WTC11 (cell line): ENCODE measurements around the gene TNIP2. TPM values are rescaled to one million over a fixed set of nuclear protein-coding genes. Genes with fewer than 3 reads are reported as not detected.
A peak's percentile ranks its signal among the peaks of the same experiment; 100 is the strongest.

Experiments
- ATAC-seq: fragments of 200-7000 bp; cut with Tn5 transposase; 2 replicates; pipeline ENCODE4 v1.10.0; 2021; ENCODE audit warnings: mild to moderate bottlenecking, moderate library complexity
- CTCF ChIA-PET: fragments of 300-600 bp; sonication (Branson Sonifier 250); formaldehyde crosslinking; loops from one replicate; lab custom pipeline; 2021; ENCODE audit warnings: antibody characterized with exemption; lab: Charles Lee
- POLR2A ChIA-PET: fragments of 350-600 bp; sonication (Branson Sonifier 250); formaldehyde crosslinking; loops from one replicate; lab custom pipeline; 2021; ENCODE audit warnings: antibody characterized with exemption; lab: Charles Lee
- DNase-seq: peaks from one replicate; pipeline ENCODE4 v3.0.0; 2021; ENCODE audit warnings: low spot score
- H3K27ac Mint-ChIP-seq: 2 replicates; pipeline ENCODE4 v1.8.0; 2021; ENCODE audit warnings: mixed read lengths
- H3K27me3 Mint-ChIP-seq: 2 replicates; pipeline ENCODE4 v1.8.0; 2021; ENCODE audit warnings: low read depth, mild to moderate bottlenecking, moderate library complexity, mixed read lengths
- H3K36me3 Mint-ChIP-seq: 2 replicates; pipeline ENCODE4 v1.8.0; 2021; ENCODE audit warnings: mixed read lengths
- H3K4me1 Mint-ChIP-seq: 2 replicates; pipeline ENCODE4 v1.8.0; 2022; ENCODE audit warnings: mixed read lengths
- H3K4me3 Mint-ChIP-seq: 2 replicates; pipeline ENCODE4 v1.8.0; 2021; ENCODE audit warnings: mild to moderate bottlenecking, moderate library complexity, mixed read lengths
- H3K9me3 Mint-ChIP-seq: 2 replicates; pipeline ENCODE4 v1.8.0; 2021; ENCODE audit warnings: mixed read lengths
- CBFB ChIP-seq: sonication (generic); formaldehyde crosslinking; IDR thresholded peaks from 2 replicates; pipeline ENCODE4 v1.8.1; 2022; ENCODE audit warnings: mild to moderate bottlenecking, low read depth, missing genetic modification reagents
- ETV6 ChIP-seq: sonication (generic); formaldehyde crosslinking; IDR thresholded peaks from 2 replicates; pipeline ENCODE4 v1.8.1; 2022; ENCODE audit warnings: mild to moderate bottlenecking, missing genetic modification reagents
- FOXJ3 ChIP-seq: sonication (generic); formaldehyde crosslinking; IDR thresholded peaks from 2 replicates; pipeline ENCODE4 v1.9.0; 2021; ENCODE audit warnings: missing genetic modification reagents, mild to moderate bottlenecking, borderline replicate concordance
- FOXP1 ChIP-seq: sonication (generic); formaldehyde crosslinking; IDR thresholded peaks from 2 replicates; pipeline ENCODE4 v1.8.0; 2022; ENCODE audit warnings: missing genetic modification reagents, mild to moderate bottlenecking, moderate library complexity, borderline replicate concordance
- NFATC4 ChIP-seq: fragments of 250-450 bp; sonication (Bioruptor Pico); IDR thresholded peaks from 2 replicates; pipeline ENCODE4 v1.9.0; 2021; ENCODE audit warnings: mild to moderate bottlenecking
- NR3C1 ChIP-seq: sonication (generic); formaldehyde crosslinking; conservative IDR thresholded peaks from 2 replicates; pipeline ENCODE4 v1.8.1; 2023; ENCODE audit warnings: low read depth, mild to moderate bottlenecking, missing genetic modification reagents
- SOX15 ChIP-seq: fragments of 250-450 bp; sonication (Bioruptor Pico); IDR thresholded peaks from 2 replicates; pipeline ENCODE4 v1.9.0; 2021; ENCODE audit warnings: mild to moderate bottlenecking
- TEAD4 ChIP-seq: sonication (generic); formaldehyde crosslinking; IDR thresholded peaks from 2 replicates; pipeline ENCODE4 v1.8.0; 2022; ENCODE audit warnings: mild to moderate bottlenecking, missing genetic modification reagents
- ZNF219 ChIP-seq: sonication (generic); formaldehyde crosslinking; IDR thresholded peaks from 2 replicates; pipeline ENCODE4 v1.8.0; 2023; ENCODE audit warnings: missing genetic modification reagents, mild to moderate bottlenecking, borderline replicate concordance
- total RNA-seq: library from RNA; stranded (reverse); gene quantifications from 3 replicates; pipeline ENCODE4 v1.2.3, GENCODE V29; 2021
- TF ChIP-seq, protein P1 (sequence below): sonication (generic); formaldehyde crosslinking; IDR thresholded peaks from 2 replicates; pipeline ENCODE4 v1.8.0; 2023; ENCODE audit warnings: missing genetic modification reagents, mild to moderate bottlenecking, borderline replicate concordance
- TF ChIP-seq, protein P2 (sequence below): sonication (generic); formaldehyde crosslinking; IDR thresholded peaks from 2 replicates; pipeline ENCODE4 v1.8.1; 2022; ENCODE audit warnings: mild to moderate bottlenecking, moderate library complexity, missing genetic modification reagents
- TF ChIP-seq, protein P3 (sequence below): sonication (generic); formaldehyde crosslinking; IDR thresholded peaks from 2 replicates; pipeline ENCODE4 v1.8.1; 2023; ENCODE audit warnings: mild to moderate bottlenecking, missing genetic modification reagents, moderate library complexity
- TF ChIP-seq, protein P4 (sequence below): sonication (generic); formaldehyde crosslinking; IDR thresholded peaks from 2 replicates; pipeline ENCODE4 v1.8.0; 2022; ENCODE audit warnings: mild to moderate bottlenecking, missing genetic modification reagents
- TF ChIP-seq, protein P5 (sequence below): sonication (generic); formaldehyde crosslinking; IDR thresholded peaks from 2 replicates; pipeline ENCODE4 v1.8.1; 2023; ENCODE audit warnings: mild to moderate bottlenecking, moderate library complexity, missing genetic modification reagents
- TF ChIP-seq, protein P6 (sequence below): sonication (generic); formaldehyde crosslinking; conservative IDR thresholded peaks from 2 replicates; pipeline ENCODE4 v1.8.1; 2022; ENCODE audit warnings: mild to moderate bottlenecking, missing genetic modification reagents

TNIP2 gene
- total RNA-seq, 1 experiment from 2014 or later: 44.4 TPM

DNA sequence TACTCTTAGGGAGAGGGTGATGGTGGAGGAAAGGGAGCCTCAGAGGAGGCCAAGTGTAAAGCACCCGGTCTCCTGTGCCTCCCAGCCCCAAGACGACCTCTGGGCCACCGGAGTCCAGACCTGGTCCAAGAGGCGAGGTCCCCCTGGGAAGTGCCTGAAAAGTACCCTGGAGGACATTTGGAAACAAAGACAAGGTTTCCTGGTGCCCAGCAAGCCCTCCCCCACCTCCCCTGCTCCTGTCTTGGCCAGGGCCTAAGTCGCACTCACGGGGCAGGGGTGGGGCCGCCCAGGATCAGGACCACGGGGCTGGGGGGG lies 36.2 kb upstream of the TNIP2 start:
- ChIA-PET CTCF (interaction anchor here (0.5 to 1.1 kb wide), 4 partner anchors 26 to 64 kb away, joined by 3 to 6 read pairs (median 4); no protein-coding TSS in a partner anchor), POLR2A (interaction anchor here (0.6 to 1.3 kb wide), 3 partner anchors 36 to 167 kb away, joined by 3 to 6 read pairs (median 3); no protein-coding TSS in a partner anchor)
- H3K27ac Mint-ChIP-seq: no peak overlapping the region
- H3K9me3 Mint-ChIP-seq: no peaks in the 10 kb centered on the region
- no peaks in the 10 kb centered on the region for H3K36me3 Mint-ChIP-seq
- peaks cover 17% of the 10 kb centered on the region for H3K4me1 Mint-ChIP-seq
- peaks cover 21% of the 10 kb centered on the region for H3K27me3 Mint-ChIP-seq
- H3K4me3 Mint-ChIP-seq: peak overlapping the region; percentile 25
- TF ChIP-seq ZNF219 (CRISPR knock-in tag) (no peak), NR3C1 (CRISPR knock-in tag) (0 out of 2 replicates have a peak, but pooled peaks have one; percentile 15), FOXP1 (no peak), ETV6 (CRISPR knock-in tag) (no peak), TEAD4 (no peak), NFATC4 (CRISPR knock-in tag) (no peak)
- TF ChIP-seq, protein P1, sequence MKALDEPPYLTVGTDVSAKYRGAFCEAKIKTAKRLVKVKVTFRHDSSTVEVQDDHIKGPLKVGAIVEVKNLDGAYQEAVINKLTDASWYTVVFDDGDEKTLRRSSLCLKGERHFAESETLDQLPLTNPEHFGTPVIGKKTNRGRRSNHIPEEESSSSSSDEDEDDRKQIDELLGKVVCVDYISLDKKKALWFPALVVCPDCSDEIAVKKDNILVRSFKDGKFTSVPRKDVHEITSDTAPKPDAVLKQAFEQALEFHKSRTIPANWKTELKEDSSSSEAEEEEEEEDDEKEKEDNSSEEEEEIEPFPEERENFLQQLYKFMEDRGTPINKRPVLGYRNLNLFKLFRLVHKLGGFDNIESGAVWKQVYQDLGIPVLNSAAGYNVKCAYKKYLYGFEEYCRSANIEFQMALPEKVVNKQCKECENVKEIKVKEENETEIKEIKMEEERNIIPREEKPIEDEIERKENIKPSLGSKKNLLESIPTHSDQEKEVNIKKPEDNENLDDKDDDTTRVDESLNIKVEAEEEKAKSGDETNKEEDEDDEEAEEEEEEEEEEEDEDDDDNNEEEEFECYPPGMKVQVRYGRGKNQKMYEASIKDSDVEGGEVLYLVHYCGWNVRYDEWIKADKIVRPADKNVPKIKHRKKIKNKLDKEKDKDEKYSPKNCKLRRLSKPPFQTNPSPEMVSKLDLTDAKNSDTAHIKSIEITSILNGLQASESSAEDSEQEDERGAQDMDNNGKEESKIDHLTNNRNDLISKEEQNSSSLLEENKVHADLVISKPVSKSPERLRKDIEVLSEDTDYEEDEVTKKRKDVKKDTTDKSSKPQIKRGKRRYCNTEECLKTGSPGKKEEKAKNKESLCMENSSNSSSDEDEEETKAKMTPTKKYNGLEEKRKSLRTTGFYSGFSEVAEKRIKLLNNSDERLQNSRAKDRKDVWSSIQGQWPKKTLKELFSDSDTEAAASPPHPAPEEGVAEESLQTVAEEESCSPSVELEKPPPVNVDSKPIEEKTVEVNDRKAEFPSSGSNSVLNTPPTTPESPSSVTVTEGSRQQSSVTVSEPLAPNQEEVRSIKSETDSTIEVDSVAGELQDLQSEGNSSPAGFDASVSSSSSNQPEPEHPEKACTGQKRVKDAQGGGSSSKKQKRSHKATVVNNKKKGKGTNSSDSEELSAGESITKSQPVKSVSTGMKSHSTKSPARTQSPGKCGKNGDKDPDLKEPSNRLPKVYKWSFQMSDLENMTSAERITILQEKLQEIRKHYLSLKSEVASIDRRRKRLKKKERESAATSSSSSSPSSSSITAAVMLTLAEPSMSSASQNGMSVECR (CRISPR knock-in tag): no peak
- TF ChIP-seq, protein P2, sequence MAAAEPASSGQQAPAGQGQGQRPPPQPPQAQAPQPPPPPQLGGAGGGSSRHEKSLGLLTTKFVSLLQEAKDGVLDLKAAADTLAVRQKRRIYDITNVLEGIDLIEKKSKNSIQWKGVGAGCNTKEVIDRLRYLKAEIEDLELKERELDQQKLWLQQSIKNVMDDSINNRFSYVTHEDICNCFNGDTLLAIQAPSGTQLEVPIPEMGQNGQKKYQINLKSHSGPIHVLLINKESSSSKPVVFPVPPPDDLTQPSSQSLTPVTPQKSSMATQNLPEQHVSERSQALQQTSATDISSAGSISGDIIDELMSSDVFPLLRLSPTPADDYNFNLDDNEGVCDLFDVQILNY: no peak
- TF ChIP-seq, protein P3, sequence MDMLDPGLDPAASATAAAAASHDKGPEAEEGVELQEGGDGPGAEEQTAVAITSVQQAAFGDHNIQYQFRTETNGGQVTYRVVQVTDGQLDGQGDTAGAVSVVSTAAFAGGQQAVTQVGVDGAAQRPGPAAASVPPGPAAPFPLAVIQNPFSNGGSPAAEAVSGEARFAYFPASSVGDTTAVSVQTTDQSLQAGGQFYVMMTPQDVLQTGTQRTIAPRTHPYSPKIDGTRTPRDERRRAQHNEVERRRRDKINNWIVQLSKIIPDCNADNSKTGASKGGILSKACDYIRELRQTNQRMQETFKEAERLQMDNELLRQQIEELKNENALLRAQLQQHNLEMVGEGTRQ (CRISPR knock-in tag): no peak
- TF ChIP-seq, protein P4, sequence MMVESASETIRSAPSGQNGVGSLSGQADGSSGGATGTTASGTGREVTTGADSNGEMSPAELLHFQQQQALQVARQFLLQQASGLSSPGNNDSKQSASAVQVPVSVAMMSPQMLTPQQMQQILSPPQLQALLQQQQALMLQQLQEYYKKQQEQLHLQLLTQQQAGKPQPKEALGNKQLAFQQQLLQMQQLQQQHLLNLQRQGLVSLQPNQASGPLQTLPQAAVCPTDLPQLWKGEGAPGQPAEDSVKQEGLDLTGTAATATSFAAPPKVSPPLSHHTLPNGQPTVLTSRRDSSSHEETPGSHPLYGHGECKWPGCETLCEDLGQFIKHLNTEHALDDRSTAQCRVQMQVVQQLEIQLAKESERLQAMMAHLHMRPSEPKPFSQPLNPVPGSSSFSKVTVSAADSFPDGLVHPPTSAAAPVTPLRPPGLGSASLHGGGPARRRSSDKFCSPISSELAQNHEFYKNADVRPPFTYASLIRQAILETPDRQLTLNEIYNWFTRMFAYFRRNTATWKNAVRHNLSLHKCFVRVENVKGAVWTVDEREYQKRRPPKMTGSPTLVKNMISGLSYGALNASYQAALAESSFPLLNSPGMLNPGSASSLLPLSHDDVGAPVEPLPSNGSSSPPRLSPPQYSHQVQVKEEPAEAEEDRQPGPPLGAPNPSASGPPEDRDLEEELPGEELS (CRISPR knock-in tag): no peak
- TF ChIP-seq, protein P5, sequence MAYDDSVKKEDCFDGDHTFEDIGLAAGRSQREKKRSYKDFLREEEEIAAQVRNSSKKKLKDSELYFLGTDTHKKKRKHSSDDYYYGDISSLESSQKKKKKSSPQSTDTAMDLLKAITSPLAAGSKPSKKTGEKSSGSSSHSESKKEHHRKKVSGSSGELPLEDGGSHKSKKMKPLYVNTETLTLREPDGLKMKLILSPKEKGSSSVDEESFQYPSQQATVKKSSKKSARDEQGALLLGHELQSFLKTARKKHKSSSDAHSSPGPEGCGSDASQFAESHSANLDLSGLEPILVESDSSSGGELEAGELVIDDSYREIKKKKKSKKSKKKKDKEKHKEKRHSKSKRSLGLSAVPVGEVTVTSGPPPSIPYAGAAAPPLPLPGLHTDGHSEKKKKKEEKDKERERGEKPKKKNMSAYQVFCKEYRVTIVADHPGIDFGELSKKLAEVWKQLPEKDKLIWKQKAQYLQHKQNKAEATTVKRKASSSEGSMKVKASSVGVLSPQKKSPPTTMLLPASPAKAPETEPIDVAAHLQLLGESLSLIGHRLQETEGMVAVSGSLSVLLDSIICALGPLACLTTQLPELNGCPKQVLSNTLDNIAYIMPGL: 0 out of 2 replicates have a peak, but pooled peaks have one; percentile 36
- TF ChIP-seq, protein P6, sequence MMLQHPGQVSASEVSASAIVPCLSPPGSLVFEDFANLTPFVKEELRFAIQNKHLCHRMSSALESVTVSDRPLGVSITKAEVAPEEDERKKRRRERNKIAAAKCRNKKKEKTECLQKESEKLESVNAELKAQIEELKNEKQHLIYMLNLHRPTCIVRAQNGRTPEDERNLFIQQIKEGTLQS: no peak
- DNase-seq (no peak), ATAC-seq (peak; percentile 2)

DNA sequence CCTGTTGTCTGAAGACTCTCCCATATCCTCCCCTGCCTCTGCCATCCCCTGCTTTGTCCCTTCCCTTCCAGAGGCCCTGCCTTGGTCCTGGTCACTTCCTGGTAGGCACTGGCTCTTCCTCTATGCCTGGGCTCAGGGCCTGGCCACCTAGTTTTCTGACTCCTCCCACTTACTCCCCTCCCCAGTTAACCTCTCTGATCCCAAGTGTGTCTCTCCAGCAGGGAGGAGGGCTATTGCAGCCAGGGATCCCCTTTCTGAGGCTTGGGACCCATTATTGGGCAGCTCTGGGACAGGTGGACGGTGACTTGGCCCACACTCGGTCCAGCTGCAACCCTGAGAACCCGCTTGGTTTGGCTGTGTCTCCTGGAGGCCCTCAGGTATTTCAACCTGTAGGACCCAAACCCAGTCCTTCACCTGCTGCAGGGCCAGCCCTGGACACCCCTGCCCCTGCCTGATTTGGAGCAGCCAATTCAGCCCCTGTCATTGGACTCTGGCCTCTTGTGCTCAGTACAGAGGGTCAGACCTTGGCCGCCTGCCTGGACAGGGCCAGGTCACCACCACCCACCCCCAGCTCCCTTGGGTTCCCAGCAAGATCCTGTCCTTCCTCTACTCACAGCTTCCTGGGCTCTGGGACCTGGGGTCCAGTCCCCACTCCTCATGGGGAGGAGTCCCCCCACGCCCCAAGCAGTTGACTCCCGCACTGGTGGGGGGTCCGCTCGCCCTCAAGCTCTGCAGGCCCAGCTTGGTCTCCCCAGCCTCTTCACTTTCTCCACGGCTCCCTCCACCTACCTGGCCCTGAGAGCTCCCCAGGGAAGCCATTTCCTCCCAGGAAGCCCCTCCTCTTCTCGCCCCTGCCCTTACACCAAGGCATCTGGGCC lies 35.6 kb upstream of the TNIP2 start:
- no peak for TF ChIP-seq SOX15 (CRISPR knock-in tag)
- TF ChIP-seq FOXJ3 (CRISPR knock-in tag): no peak
- no peak for TF ChIP-seq CBFB (CRISPR knock-in tag)
- H3K4me3 Mint-ChIP-seq: no peak overlapping the region
- peaks cover 21% of the 10 kb centered on the region for H3K27me3 Mint-ChIP-seq
- no peak for DNase-seq
- no peaks in the 10 kb centered on the region for H3K9me3 Mint-ChIP-seq
- ATAC-seq: no peak; the same call in 1 of the 2 replicates
- peaks cover 18% of the 10 kb centered on the region for H3K4me1 Mint-ChIP-seq
- no peak overlapping the region for H3K27ac Mint-ChIP-seq
- no peaks in the 10 kb centered on the region for H3K36me3 Mint-ChIP-seq
- ChIA-PET CTCF (interaction anchor here (0.5 kb wide), 1 partner anchor 44 kb away, joined by 3 read pairs; no protein-coding TSS in a partner anchor), POLR2A (interaction anchor here (0.6 to 1.3 kb wide), 4 partner anchors 9 to 166 kb away, joined by 3 to 6 read pairs (median 3); no protein-coding TSS in a partner anchor)
